ENCODE results near the gene CLNS1A. TPM values are rescaled to one million over a fixed set of nuclear protein-coding genes. Genes with fewer than 3 reads are reported as not detected.

The CLNS1A gene, protein sequence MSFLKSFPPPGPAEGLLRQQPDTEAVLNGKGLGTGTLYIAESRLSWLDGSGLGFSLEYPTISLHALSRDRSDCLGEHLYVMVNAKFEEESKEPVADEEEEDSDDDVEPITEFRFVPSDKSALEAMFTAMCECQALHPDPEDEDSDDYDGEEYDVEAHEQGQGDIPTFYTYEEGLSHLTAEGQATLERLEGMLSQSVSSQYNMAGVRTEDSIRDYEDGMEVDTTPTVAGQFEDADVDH
- total RNA-seq, result 100 to 1,000 TPM; 109 to 112 TPM

DNA sequence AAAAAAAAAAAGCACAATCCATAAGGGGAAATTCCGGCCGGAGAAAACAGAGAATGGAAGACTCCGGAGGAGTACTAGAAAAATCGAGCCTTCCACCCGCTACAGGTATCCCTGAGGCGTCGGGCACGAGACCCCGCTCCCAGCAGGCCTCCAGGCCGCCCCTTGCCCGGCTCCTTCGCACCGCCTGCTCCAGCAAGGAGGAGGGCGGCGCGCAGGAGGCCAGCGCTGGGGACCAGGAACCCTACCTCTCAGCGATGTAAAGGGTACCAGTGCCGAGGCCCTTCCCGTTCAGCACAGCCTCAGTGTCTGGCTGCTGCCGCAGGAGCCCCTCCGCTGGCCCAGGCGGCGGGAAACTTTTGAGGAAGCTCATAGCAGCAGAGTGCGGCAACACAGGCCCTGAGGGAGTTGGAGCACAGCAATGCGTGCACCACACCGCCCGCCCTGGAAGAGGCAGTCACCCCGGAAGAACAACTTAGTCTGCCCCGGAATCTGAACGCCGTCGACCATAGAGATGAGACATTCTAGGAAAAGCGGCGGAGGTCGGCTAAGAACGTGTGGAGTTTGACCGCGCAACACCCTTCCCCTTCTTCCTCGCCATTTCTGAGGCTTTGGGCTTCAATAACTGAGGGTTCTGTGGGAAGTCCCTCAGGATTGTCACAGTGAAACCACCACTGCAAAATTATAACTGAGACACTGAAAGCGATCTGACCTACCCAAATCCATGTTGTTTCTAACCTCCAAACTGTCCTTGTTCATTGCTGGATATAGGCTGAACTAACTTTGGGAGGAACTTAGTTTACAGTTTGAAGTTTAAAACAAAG lies at the start of gene CLNS1A:
Gene CLNS1A, minus strand, starts transcription at position 450 of the 821 bp plus-strand sequence. Its CDS starts 80 bp downstream, at position 370.

DNA sequence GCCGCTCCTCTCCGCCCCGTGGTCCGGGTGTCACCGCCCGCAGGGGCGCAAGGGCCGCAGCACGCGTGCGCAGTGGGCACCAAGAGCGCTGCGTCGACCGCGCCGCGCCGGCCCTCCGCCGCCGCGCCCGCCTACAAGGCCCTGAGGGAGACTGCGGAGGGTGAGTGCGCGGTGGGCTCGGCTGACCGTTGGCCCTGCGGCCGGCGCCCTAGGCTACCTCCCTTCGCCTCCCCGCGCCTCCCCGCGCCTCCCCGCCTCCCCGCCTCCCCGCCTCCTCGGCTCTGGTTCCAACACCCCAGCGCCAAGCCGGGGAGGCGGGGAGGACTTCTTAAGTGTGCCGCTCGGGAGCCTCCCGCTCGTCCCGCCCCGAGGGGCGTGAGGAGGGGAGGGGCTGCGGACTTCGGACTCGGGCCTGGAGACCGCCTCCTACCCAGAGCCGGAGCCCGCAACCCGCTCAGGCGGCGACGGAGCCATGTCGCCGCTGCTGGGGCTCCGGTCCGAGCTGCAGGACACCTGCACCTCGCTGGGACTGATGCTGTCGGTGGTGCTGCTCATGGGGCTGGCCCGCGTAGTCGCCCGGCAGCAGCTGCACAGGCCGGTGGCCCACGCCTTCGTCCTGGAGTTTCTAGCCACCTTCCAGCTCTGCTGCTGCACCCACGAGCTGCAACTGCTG lies 47.9 kb downstream of the CLNS1A start, which contains the start of gene AQP11:
Gene AQP11, plus strand, starts transcription at position 433 of the 673 bp plus-strand sequence. Its CDS starts 40 bp downstream, at position 473.

Other genes with a start within 250 kb of the CLNS1A start
- 10 to 100 TPM; 63.2 to 65.1 TPM for gene PAK1, start 163.7 kb downstream of the CLNS1A start, total RNA-seq
- gene AQP11, start 47.8 kb downstream of the CLNS1A start, total RNA-seq, result under 1 TPM; 0.31 to 0.33 TPM
- 10 to 100 TPM; 55.7 to 62.8 TPM for gene RSF1, start 182.9 kb upstream of the CLNS1A start, total RNA-seq
- 10 to 100 TPM; 12.3 to 12.4 TPM for gene AAMDC, start 183.3 kb upstream of the CLNS1A start, total RNA-seq